Hepatocyte (in vitro differentiated cells): Measurements from ENCODE around the gene CRKL.

Experiments
- EZH2 ChIP-seq: fragments of 200-600 bp; sonication (generic); IDR thresholded peaks from 2 replicates; pipeline ENCODE4 v1.6.1; 2016; ENCODE audit warnings: antibody characterized with exemption, mild to moderate bottlenecking, borderline replicate concordance
- EZH2phosphoT487 ChIP-seq: fragments of 200-600 bp; sonication (generic); IDR thresholded peaks from one replicate; pipeline ENCODE4 v1.6.1; 2018; ENCODE audit warnings: antibody characterized with exemption, mild to moderate bottlenecking, low read depth, moderate library complexity; ENCODE audit not compliant: unreplicated experiment, severe bottlenecking
- TF ChIP-seq, protein P1 (sequence below): fragments of 200-600 bp; sonication (generic); IDR thresholded peaks from 2 replicates; pipeline ENCODE4 v1.5.1; 2016; ENCODE audit warnings: antibody characterized with exemption, mild to moderate bottlenecking; ENCODE audit not compliant: poor library complexity

DNA sequence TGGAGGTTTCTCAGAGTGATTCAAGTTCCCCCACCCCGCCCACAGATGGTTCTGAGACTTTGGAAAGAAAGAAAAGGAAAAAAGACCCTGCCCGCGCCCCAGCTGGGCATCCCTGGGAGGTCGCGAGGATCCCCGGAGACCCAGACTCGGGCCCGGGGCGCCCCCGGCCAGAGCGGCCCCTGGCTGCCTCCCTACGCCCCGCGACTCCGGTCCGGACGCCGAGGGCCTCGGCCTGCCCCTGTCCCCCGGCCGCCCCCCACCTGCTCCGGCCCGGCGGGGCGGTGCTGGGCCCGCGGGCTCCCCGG lies 47.5 kb downstream of the CRKL start:
- TF ChIP-seq, protein P1, sequence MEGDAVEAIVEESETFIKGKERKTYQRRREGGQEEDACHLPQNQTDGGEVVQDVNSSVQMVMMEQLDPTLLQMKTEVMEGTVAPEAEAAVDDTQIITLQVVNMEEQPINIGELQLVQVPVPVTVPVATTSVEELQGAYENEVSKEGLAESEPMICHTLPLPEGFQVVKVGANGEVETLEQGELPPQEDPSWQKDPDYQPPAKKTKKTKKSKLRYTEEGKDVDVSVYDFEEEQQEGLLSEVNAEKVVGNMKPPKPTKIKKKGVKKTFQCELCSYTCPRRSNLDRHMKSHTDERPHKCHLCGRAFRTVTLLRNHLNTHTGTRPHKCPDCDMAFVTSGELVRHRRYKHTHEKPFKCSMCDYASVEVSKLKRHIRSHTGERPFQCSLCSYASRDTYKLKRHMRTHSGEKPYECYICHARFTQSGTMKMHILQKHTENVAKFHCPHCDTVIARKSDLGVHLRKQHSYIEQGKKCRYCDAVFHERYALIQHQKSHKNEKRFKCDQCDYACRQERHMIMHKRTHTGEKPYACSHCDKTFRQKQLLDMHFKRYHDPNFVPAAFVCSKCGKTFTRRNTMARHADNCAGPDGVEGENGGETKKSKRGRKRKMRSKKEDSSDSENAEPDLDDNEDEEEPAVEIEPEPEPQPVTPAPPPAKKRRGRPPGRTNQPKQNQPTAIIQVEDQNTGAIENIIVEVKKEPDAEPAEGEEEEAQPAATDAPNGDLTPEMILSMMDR, result no peak
- peak; percentile 18 for TF ChIP-seq EZH2
- TF ChIP-seq EZH2phosphoT487, result no peak
